Activated naive CD4-positive, alpha-beta T cell treated with Interleukin-2 at 50 U/mL for 16 hours (primary cell): Measurements from ENCODE around the gene CAPN5.

Experiments used
- DNase-seq: peaks from one replicate; pipeline ENCODE4 v3.0.0-alpha.2; 2020

CAPN5 gene

GRCh38 chr11:77155082-77155475 is 88.3 kb downstream of the CAPN5 start:
- DNase-seq = no peak

- no peak for DNase-seq
Measured at GRCh38 chr11:77155556-77156130, 88.9 kb downstream of the CAPN5 start.

DNA sequence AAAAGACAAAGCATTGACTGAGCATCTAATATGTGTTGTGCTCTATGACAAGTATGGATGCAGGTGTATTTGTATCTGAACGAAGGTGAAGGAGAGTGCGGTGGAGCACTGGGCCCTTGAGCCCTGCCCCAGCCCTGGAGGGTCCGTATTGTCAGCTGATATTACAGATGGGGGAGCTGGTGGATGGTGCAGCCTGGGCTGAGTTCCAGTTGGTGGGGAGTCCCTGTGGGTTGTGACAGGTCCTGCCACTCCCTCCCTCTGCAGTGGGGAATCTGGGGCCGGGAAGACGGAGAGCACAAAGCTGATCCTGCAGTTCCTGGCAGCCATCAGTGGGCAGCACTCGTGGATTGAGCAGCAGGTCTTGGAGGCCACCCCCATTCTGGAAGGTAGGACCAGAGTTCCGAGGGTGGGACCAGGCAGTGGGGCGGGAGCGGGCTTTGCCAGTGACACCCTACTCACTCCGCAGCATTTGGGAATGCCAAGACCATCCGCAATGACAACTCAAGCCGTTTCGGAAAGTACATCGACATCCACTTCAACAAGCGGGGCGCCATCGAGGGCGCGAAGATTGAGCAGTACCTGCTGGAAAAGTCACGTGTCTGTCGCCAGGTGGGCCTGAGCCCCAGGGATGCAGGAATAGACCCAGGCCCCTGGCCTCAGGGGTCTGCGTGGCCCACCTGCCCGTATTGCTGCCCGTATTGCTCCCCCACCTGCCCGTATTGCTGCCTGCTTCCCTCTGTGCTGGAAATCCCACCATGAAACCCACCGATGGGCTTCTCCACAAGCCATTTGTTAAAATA is 89.8 kb downstream of the CAPN5 start:
- DNase-seq = no peak

DNA sequence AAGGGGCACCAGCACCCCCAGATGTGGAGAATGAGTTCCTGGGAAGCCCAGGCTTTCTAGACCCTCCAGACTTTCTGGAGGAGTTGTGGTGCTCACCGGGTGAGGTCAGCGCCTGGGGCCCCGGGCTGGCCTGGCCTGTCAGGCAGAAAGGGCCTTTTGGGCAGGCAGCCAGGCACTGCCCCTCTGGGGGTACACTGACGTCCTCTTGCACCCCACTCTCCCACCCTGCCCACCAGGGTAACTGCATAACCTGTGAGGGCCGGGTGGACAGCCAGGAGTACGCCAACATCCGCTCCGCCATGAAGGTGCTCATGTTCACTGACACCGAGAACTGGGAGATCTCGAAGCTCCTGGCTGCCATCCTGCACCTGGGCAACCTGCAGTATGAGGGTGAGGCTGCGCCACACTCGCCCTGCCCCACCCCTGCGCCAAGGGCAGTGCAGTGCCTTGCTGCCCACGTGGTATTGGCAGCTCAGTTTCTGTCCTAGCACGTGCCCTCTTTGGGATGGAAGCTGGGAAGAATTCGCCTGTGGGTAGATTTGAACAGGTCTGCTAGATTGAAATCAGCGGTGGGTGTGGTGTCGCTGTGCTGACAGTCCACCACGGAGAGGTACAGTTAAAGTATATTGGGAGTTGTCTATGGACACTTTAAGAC is 91.4 kb downstream of the CAPN5 start:
- DNase-seq = no peak

DNA sequence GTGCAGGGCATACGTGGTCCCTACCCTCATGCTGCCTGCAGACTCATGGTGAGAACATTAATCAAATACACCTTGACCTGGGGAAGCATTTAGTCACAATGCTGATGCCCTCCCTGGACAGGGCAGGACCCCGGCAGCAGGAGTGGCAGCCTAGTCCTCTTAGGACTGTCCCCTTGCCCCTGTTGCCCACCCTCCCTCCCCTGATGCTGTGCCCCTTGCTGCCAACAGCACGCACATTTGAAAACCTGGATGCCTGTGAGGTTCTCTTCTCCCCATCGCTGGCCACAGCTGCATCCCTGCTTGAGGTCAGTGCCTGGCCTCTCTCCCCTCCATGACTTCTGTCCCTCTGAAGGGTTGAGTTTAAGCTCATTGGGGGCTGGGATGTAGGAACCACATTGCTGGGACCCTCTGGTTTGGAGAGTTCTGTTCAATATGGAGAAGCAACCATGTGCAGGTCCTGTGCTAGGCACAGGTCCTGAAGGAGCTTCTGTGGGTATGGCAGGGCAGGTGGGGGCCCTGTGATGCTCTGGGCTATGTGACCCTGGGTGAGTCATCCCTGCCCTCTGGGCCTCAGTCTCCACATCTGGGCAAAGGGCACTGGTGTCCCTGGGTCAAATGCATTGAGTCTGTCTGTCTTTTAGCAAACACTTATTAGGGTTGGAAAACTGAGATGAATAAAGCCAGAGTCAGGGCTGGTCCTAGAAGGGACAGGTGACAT is 92.6 kb downstream of the CAPN5 start:
- no peak for DNase-seq

DNA sequence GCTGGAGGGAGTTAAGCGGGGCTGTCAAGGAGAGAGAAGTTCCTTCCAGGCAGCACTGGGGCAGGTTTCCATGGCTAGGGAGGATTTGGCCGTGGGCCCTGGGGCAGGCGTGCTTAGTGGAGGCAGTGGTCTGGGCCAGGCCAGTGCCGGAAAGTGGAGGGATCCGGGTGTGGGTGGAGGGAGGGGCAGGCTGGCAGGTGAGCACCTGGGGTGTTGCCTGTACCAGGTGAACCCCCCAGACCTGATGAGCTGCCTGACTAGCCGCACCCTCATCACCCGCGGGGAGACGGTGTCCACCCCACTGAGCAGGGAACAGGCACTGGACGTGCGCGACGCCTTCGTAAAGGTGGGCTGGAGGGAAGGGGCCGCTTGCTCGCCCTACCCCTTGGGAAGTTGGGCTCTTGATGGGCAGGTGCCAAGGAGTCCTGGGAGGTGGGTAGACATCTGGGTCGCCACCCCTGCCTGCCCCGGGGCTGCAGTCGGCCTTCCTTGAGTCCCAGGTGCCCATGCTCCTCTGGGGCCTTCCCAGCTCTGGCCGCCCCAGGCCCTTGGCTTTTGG is 93.2 kb downstream of the CAPN5 start:
- no peak for DNase-seq

DNA sequence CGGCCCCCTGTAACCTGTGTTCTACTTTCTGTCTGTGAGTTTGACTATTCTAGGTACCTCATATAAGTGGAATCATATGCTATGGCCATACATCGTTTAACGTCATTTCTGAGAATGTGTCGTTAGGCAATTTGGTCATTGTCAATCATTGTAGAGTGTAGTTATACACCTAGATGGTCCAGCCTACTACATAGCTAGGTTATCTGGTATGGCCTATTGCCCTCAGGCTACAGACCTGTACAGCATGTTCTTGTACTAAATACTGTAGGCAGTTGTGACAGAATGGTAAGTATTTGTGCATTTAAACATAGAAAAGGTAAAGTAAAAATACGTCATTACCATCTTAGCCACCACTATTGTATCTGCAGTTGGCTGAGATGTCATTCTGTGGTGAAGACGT is 96.5 kb downstream of the CAPN5 start:
- no peak for DNase-seq

DNA sequence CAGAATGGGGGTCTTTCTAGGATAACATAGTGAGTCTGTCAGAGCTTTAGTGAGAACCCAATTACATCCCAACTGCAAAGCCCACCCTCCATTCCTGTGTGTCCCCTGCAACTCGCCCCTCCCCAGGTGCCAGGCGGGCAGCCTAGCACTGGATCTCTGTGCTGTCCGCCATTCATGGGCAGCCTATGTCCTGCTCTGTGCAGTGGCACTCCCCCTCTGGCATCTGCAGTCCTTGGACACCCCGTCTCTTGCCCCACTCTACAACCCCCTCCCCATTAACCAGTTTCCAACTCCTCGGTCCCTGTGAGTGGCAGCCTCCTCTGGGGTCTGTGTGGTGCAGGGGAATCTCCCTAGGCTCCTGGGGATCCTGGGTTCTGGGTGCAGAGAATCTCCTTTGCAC is 98.3 kb downstream of the CAPN5 start:
- DNase-seq = no peak

- no peak for DNase-seq
Measured at GRCh38 chr11:77166021-77166420, 99.2 kb downstream of the CAPN5 start.

GRCh38 chr11:77167111-77167626 is 100.4 kb downstream of the CAPN5 start:
- DNase-seq = no peak

DNA sequence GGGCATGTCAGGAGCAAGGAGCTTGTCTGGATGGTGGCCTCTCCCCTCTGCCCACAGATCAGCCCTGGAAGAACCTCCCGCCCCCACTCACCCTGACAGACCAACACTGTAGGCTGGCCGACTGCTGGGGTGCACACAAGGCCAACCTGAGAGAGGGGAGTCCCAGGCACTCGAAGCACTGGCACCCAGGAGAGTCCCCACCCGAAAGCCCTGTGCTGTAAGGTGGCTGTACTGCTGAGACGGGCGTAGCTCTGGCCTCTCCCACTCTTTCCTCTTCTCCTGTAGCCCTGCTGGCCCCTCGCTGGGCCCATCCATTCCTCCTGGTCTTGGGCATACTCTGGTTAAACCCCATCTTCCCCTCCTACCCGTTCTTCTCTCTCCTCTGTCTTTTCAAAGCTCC is 101.0 kb downstream of the CAPN5 start:
- DNase-seq = no peak

DNA sequence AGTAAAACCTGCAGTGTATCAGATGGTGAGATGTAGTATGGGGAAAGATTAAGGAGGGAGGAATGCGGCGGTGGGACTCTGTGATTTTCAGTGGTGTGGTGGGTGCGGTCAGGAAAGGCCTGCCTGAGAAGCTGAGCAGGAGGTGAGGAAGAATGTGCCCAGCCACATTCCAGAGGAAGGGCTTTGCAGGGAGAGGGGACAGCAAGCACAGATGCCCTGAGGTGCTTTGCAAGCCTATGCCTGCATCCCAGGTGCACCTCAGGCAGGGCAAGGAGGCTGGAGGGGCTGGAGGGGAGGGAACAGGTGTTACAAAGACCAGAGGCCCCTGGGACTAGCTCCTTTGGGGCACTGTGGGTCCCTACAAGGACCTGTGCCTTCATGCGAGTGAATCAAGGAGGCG is 103.3 kb downstream of the CAPN5 start:
- no peak for DNase-seq

DNA sequence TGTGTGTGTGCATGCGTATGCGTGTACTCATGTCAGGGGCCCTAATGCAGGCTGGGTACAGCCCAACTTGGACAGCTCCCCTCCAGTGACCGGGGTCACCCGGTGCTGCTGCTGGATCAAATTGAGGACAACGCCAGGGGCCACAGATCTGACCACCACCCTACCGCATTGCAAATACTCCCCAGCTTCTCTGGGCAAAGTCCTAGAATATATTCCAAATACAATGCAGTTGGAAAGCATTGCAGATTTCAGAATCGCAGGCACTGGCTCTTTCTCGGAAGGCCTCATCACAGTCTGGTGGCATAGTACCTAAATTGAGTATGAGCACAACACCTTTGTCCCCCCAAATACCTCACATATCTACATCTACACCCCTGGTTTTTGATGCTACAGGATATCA is 104.5 kb downstream of the CAPN5 start:
- DNase-seq = no peak

DNA sequence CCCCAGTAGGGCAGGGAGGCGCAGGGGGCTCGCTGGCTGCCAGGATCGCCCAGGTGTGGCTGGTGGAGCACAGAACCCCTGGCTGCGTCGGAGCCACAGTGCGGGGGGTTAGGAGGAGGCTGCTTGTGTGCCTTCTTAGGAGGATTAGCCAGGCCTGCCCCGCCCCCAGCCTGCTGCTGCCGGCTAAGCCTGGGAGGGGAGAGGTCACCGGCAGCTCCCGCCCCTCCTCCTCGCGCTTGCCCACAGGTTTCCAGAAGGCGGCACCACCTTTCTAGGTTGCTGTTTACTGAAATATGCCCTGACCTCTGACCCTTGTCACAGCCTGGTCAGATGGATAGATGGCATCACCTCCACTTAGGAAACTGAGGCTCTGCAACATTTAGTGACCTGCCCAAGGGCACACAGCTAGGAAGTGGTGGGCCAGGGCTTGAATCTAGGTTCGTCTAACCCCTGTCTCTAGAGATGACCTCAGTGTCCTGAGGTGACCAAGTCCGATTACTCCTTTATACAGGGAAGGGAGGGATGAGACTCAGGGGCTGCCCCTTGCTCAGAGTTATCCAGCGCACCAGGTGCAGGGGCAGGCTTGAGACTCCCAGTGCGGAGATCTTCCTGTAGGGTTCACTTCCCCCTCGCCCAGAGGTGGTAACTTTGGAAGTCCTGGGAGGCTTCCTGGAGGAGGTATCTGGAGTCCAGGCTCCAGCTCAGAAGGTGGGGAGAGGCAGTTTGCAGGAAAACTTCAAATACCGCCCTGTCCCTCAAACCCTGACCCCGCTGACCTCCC is 105.3 kb downstream of the CAPN5 start:
- DNase-seq = no peak

DNA sequence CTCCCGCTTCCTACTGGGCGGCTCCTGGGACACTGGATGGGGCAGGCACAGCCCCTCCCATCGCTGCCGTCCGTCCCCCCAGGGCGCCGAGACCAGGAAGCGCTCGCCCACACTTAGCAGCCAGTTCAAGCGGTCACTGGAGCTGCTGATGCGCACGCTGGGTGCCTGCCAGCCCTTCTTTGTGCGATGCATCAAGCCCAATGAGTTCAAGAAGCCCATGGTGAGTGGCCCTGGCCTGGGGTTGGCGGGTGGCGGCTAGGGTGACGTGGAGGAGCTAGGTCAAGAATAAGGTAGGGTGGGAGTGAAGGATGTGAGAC is 105.9 kb downstream of the CAPN5 start:
- no peak for DNase-seq

DNA sequence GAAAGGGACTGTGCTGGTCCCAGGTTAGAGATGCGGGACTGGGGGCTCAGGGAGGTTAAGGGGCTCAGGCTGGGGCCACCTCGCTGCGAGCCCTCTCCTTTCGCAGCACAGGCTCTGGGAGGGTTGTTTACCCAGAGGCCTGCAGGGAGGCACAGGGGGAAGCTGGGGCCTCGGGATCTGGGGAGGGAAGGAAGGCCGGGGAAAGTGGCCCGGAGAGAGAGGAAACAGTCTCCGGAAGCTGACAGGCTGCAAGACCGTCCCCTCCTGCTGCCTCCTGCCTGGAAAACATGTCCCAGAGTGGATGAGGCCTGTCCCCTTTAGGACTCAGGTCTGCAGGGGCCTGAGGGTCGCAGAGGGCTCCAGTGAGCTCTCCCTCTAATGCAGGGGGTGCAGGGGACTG is 106.7 kb downstream of the CAPN5 start:
- DNase-seq = no peak

GRCh38 chr11:77174559-77174958 is 107.8 kb downstream of the CAPN5 start:
- no peak for DNase-seq

- DNase-seq = no peak
Measured at GRCh38 chr11:77175021-77175842, 108.5 kb downstream of the CAPN5 start.
